PC-9 (cell line): Measurements from ENCODE around the gene SRP14. TPM values are rescaled to one million over a fixed set of nuclear protein-coding genes. Genes with fewer than 3 reads are reported as not detected.

Experiments
- BruUV-seq: library from RNA; stranded (reverse); fragments of 400-500 nt; replicated peaks from 2 replicates; lab custom pipeline; 2021; lab: Mats Ljungman, UMichigan
- CTCF ChIA-PET: fragments of 300-600 bp; sonication (Branson Sonifier 250); formaldehyde crosslinking; loops from one replicate; lab custom pipeline; 2022; ENCODE audit warnings: antibody characterized with exemption; lab: Charles Lee
- POLR2A ChIA-PET: fragments of 300-600 bp; sonication (Branson Sonifier 250); formaldehyde crosslinking; loops from one replicate; lab custom pipeline; 2022; ENCODE audit warnings: antibody characterized with exemption; ENCODE audit not compliant: unreplicated experiment; lab: Charles Lee
- DNase-seq, 2 experiments: peaks; one replicate each; pipeline versions ENCODE4 v3.0.0 to v3.0.0-alpha.2; 2015 to 2022; ENCODE audit warnings: mixed read lengths in 1 of 2
- H2AFZ ChIP-seq: fragments of 200-600 bp; sonication (generic); 2 replicates; pipeline ENCODE4 v1.8.1; 2017; ENCODE audit warnings: antibody characterized with exemption
- H3F3A ChIP-seq: fragments of 200-600 bp; sonication (generic); 2 replicates; pipeline ENCODE4 v1.8.1; 2017; ENCODE audit warnings: antibody characterized with exemption, mild to moderate bottlenecking, low read depth; ENCODE audit not compliant: insufficient read depth
- H3K27ac ChIP-seq: fragments of 200-600 bp; sonication (generic); 2 replicates; pipeline ENCODE4 v1.6.1; 2016; ENCODE audit warnings: mixed run types
- H3K27me3 ChIP-seq: fragments of 200-600 bp; sonication (generic); 2 replicates; pipeline ENCODE4 v1.6.1; 2016; ENCODE audit warnings: low read depth, mixed run types; ENCODE audit not compliant: insufficient read depth
- H3K36me3 ChIP-seq: fragments of 200-600 bp; sonication (generic); 2 replicates; pipeline ENCODE4 v1.6.1; 2016; ENCODE audit warnings: low read depth, mixed run types
- H3K4me1 ChIP-seq: fragments of 200-600 bp; sonication (generic); replicated peaks from 2 replicates; pipeline ENCODE4 v1.6.1; 2016; ENCODE audit warnings: mixed run types; ENCODE audit not compliant: insufficient read depth
- H3K4me2 ChIP-seq: fragments of 200-600 bp; sonication (generic); 2 replicates; pipeline ENCODE4 v1.6.1; 2017; ENCODE audit warnings: mixed run types
- H3K4me3 ChIP-seq: fragments of 200-600 bp; sonication (generic); 2 replicates; pipeline ENCODE4 v1.6.1; 2016; ENCODE audit warnings: mixed run types
- H3K79me2 ChIP-seq: fragments of 200-600 bp; sonication (generic); 2 replicates; pipeline ENCODE4 v1.6.1; 2017; ENCODE audit warnings: low read depth, mixed run types
- H3K9me2 ChIP-seq: fragments of 200-600 bp; sonication (generic); 2 replicates; pipeline ENCODE4 v1.8.1; 2017; ENCODE audit warnings: mild to moderate bottlenecking; ENCODE audit not compliant: insufficient read depth
- H3K9me3 ChIP-seq: fragments of 200-600 bp; sonication (generic); 2 replicates; pipeline ENCODE4 v1.8.1; 2016; ENCODE audit warnings: low read depth; ENCODE audit not compliant: insufficient read depth
- H4K20me1 ChIP-seq: fragments of 200-600 bp; sonication (generic); 2 replicates; pipeline ENCODE4 v1.8.1; 2017; ENCODE audit not compliant: insufficient read depth
- EZH2 ChIP-seq: fragments of 200-600 bp; sonication (generic); IDR thresholded peaks from 2 replicates; pipeline ENCODE4 v1.8.0; 2017; ENCODE audit warnings: antibody characterized with exemption, low read depth
- intact Hi-C: fragments of 100-400 bp; cut with micrococcal nuclease; formaldehyde crosslinking; loops from one replicate; pipeline ENCODE4 v1.10.0; 2022; ENCODE audit not compliant: unreplicated experiment
- total RNA-seq: library from RNA; stranded (reverse); gene quantifications from 2 replicates; pipeline ENCODE4 v1.2.3, GENCODE V29; 2021
- TF ChIP-seq, protein P1 (sequence below): fragments of 200-600 bp; sonication (generic); conservative IDR thresholded peaks from 2 replicates; pipeline ENCODE4 v1.6.1; 2017; ENCODE audit warnings: mixed run types, antibody characterized with exemption, mild to moderate bottlenecking, moderate library complexity

SRP14 gene
- total RNA-seq, 1 experiment from 2014 or later, result 196 TPM

DNA sequence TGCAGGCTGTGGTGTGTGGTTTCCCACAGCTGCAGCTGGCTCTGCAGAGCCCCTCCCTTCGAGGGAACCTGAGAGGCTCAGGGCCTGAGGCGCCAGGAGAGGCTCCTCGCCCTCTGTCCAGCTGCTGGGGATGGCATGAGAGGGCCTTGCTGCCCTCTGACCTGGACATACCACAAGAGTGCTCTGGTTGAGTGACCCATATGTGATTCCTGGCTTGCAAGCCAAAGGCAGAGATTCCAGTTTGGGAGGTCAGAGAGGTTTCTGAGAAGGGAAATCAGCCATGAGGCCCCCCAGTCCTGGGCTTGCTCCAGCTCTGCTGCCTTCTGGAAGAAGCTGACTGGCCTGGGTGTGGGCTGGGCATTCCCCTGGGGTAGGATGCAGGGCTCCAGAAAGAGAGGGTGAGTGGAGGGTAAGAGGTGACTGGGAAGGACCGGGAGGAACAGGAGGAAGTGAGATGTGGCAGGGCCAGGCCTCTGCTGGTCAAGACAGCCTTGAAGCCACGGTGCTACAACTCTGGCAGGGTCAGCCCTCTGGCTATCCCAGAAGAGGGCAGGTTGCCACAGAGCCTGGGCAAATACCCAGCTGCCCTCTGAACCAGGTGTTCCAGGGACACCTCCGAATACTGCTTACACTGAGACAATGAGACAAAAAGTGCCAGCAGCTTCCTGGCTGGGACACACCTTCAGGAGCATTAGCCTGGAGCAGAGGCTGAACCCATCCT is 16.0 kb upstream of the SRP14 start:
- peak; percentile 94 to 96 for DNase-seq
- H3K36me3 ChIP-seq, result no peaks in the 10 kb centered on the region
- ChIA-PET POLR2A (interaction anchor here (0.6 kb wide), 1 partner anchor 58 kb away, joined by 3 read pairs; no protein-coding TSS in a partner anchor), CTCF (interaction anchor here (0.6 to 3.1 kb wide), 3 partner anchors 49 to 259 kb away, joined by 3 to 12 read pairs (median 3); no protein-coding TSS in a partner anchor)
- BruUV-seq, result no TSS peak
- no peak overlapping the region for H2AFZ ChIP-seq
- peak overlapping the region; percentile 75 for H3K4me2 ChIP-seq
- no peaks in the 10 kb centered on the region for H3K9me3 ChIP-seq
- no peak overlapping the region for H3K4me3 ChIP-seq
- no peaks in the 10 kb centered on the region for H3K27me3 ChIP-seq
- H3K9me2 ChIP-seq, result no peaks in the 10 kb centered on the region
- no peak for TF ChIP-seq EZH2
- TF ChIP-seq, protein P1, sequence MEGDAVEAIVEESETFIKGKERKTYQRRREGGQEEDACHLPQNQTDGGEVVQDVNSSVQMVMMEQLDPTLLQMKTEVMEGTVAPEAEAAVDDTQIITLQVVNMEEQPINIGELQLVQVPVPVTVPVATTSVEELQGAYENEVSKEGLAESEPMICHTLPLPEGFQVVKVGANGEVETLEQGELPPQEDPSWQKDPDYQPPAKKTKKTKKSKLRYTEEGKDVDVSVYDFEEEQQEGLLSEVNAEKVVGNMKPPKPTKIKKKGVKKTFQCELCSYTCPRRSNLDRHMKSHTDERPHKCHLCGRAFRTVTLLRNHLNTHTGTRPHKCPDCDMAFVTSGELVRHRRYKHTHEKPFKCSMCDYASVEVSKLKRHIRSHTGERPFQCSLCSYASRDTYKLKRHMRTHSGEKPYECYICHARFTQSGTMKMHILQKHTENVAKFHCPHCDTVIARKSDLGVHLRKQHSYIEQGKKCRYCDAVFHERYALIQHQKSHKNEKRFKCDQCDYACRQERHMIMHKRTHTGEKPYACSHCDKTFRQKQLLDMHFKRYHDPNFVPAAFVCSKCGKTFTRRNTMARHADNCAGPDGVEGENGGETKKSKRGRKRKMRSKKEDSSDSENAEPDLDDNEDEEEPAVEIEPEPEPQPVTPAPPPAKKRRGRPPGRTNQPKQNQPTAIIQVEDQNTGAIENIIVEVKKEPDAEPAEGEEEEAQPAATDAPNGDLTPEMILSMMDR, result no peak
- H3F3A ChIP-seq, result peaks cover 47% of the 10 kb centered on the region
- peak overlapping the region; percentile 85 for H3K27ac ChIP-seq
- H3K79me2 ChIP-seq, result no peaks in the 10 kb centered on the region
- intact Hi-C loops, result loop anchor here (1.0 to 2.0 kb wide), 3 partner anchors 14 to 106 kb away; partner anchors contain the start of gene BUB1B
- H3K4me1 ChIP-seq, result peaks cover 76% of the 10 kb centered on the region
- no peaks in the 10 kb centered on the region for H4K20me1 ChIP-seq

DNA sequence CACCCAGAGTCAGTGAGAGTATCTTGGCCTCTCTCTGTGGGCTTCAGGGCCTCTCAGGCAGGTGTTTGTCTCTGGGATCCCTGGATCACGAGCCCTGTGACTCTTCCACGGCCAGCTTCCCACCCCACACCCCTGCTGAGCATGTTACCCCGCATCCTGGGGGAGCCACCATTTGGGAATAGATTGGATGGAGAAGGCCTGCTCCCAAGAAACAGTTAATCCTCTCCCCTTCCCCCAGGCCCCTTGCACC is 15.5 kb upstream of the SRP14 start:
- peaks cover 76% of the 10 kb centered on the region for H3K4me1 ChIP-seq
- ChIA-PET POLR2A (no interaction called here), CTCF (interaction anchor here (1.1 to 3.1 kb wide), 2 partner anchors 49 to 52 kb away, joined by 3 to 12 read pairs; no protein-coding TSS in a partner anchor)
- H3K9me3 ChIP-seq, result no peaks in the 10 kb centered on the region
- H3K36me3 ChIP-seq, result no peaks in the 10 kb centered on the region
- peaks cover 47% of the 10 kb centered on the region for H3F3A ChIP-seq
- DNase-seq, result no peak
- intact Hi-C loops, result loop anchor here (1.0 to 2.0 kb wide), 3 partner anchors 14 to 106 kb away; partner anchors contain the start of gene BUB1B
- H3K79me2 ChIP-seq, result no peaks in the 10 kb centered on the region
- H3K27me3 ChIP-seq, result no peaks in the 10 kb centered on the region
- TF ChIP-seq, protein P1, result no peak
- no peak for TF ChIP-seq EZH2
- peak overlapping the region; percentile 85; the same call in 1 of the 2 replicates for H3K27ac ChIP-seq
- H4K20me1 ChIP-seq, result no peaks in the 10 kb centered on the region
- H3K4me2 ChIP-seq, result peak overlapping the region; percentile 75
- no peak overlapping the region for H3K4me3 ChIP-seq
- H3K9me2 ChIP-seq, result no peaks in the 10 kb centered on the region
- no peak overlapping the region for H2AFZ ChIP-seq
- no TSS peak for BruUV-seq

DNA sequence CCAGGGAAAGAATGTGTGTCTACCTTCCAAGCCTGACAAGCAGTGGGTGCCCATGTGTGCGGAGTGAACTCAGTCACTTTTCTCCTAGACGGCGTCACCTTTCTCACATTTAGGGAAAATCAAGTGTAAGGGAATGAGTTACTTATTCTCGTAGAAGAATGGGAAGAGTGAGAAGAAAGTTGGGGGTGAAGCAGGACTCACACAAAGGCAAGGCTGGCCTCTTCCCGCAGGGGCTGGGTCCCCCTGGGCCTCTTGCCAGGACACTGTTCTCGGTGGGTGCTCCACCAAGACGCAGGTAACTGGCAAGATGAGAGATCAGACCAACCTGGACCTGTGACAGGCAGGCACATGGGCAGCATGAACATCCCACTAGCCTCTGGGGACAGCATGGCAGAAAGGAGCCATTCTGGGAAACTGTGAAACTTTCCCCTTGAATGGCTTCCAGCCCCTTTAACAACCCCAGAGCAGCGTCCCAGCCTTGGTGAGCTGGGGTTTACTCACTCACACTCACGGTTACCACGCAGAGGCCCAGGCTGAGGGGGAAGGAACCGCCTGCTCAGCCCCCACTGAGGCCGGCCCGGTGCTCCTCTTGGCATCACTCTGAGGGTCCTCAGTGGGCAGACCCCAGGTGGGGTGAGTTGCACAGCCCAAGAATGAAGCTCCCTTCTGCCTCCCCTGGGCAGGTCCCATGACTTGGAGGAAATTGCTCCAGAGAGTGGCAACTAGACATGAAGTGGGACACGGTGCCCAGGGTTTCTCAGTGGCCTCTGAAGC is 15.0 kb upstream of the SRP14 start:
- CTCF ChIA-PET, result interaction anchor here (1.1 to 3.1 kb wide), 2 partner anchors 50 to 53 kb away, joined by 3 to 12 read pairs; no protein-coding TSS in a partner anchor
- DNase-seq, result no peak

More for the DNA sequence above, 15.0 kb upstream of the SRP14 start:
- BruUV-seq, result no TSS peak
- intact Hi-C loops, result loop anchor here (1.0 to 2.0 kb wide), 3 partner anchors 15 to 107 kb away; partner anchors contain the start of gene BUB1B
- no peaks in the 10 kb centered on the region for H3K27me3 ChIP-seq
- H3K4me3 ChIP-seq, result no peak overlapping the region
- no peaks in the 10 kb centered on the region for H4K20me1 ChIP-seq
- peaks cover 74% of the 10 kb centered on the region for H3K4me1 ChIP-seq
- H3K4me2 ChIP-seq, result peak overlapping the region; percentile 75
- H2AFZ ChIP-seq, result no peak overlapping the region
- H3K27ac ChIP-seq, result peak overlapping the region; percentile 85; the same call in 1 of the 2 replicates
- H3K9me3 ChIP-seq, result no peaks in the 10 kb centered on the region
- H3K79me2 ChIP-seq, result no peaks in the 10 kb centered on the region
- POLR2A ChIA-PET, result no interaction called here
- TF ChIP-seq, protein P1, result no peak
- TF ChIP-seq EZH2, result no peak
- no peaks in the 10 kb centered on the region for H3K36me3 ChIP-seq
- H3K9me2 ChIP-seq, result no peaks in the 10 kb centered on the region
- H3F3A ChIP-seq, result peaks cover 47% of the 10 kb centered on the region
